Spleen (tissue), 7 donors: ENCODE data around the gene RNF146.

Source experiments
- CTCF ChIP-seq, 11 experiments: fragments of 200-600 bp in 7 of 11; fragments of 450-650 bp in 4 of 11; sonication (generic) in 4 of 11; IDR thresholded peaks in 8 of 11; conservative IDR thresholded peaks in 3 of 11; 1 replicate in 7 of 11; 2 replicates in 4 of 11; pipeline versions ENCODE4 v1.4.0 to v1.8.0; 2016 to 2021; ENCODE audit warnings: antibody characterized with exemption in 11 of 11, inconsistent platforms in 4 of 11, mild to moderate bottlenecking in 1 of 11
- POLR2A ChIP-seq, 3 donors: fragments of 450-650 bp; IDR thresholded peaks; one replicate each; pipeline ENCODE4 v1.5.1; 2017; ENCODE audit warnings: antibody characterized with exemption in 3 of 3, mild to moderate bottlenecking in 1 of 3
- POLR2AphosphoS5 ChIP-seq, 3 donors: sonication (generic); formaldehyde crosslinking; IDR thresholded peaks; one replicate each; pipeline ENCODE4 v1.5.1; 2017; ENCODE audit warnings: antibody characterized with exemption in 3 of 3
- donor health status: DM: no; HTN: no; CAD: no; lungs with moderate emphysema.
- donor health status: DM: no; HTN: no; CAD: no.
- donor health status: DM: no; HTN: no; CAD: no.

GRCh38 chr6:127279815-127280214 lies 13.2 kb downstream of the RNF146 start:
- TF ChIP-seq POLR2A (IDR thresholded peaks at IDR 0.05) = no peak
- TF ChIP-seq CTCF (IDR thresholded peaks at IDR 0.05 in 8 of 11, conservative IDR thresholded peaks at IDR 0.05 in 3 of 11) = no peak
- no peak for TF ChIP-seq POLR2AphosphoS5 (IDR thresholded peaks at IDR 0.05)
